ENCODE measurements around the gene CACNA1F.

CACNA1F gene

GRCh38 chrX:49167740-49168108, 65.4 kb downstream of the CACNA1F start:
- H3K27me3 ChIP-seq (replicated peaks; ENCODE audit: control insufficient read depth, insufficient read depth, low read length): no peaks in the 10 kb centered on the region
- H3K4me1 ChIP-seq (ENCODE audit: control insufficient read depth, insufficient read depth, low read length): peaks cover 4% of the 10 kb centered on the region
- H3K4me3 ChIP-seq (ENCODE audit: low read length): peak overlapping the region; percentile 56
- DNase-seq (ENCODE audit: low read depth): no peak
- H3K9ac ChIP-seq (ENCODE audit: low read length): peak overlapping the region; percentile 77
- no peaks in the 10 kb centered on the region for H3K36me3 ChIP-seq (ENCODE audit: control insufficient read depth, insufficient read depth, low read length, severe bottlenecking)
- H3K9me3 ChIP-seq (ENCODE audit: control insufficient read depth, low read length): no peaks in the 10 kb centered on the region

- H3K4me1 ChIP-seq (ENCODE audit: control insufficient read depth, insufficient read depth, low read length): peaks cover 2% of the 10 kb centered on the region
- no peaks in the 10 kb centered on the region for H3K27me3 ChIP-seq (replicated peaks; ENCODE audit: control insufficient read depth, insufficient read depth, low read length)
- no peaks in the 10 kb centered on the region for H3K9me3 ChIP-seq (ENCODE audit: control insufficient read depth, low read length)
- peak overlapping the region; percentile 56 for H3K4me3 ChIP-seq (ENCODE audit: low read length)
- peak overlapping the region; percentile 77 for H3K9ac ChIP-seq (ENCODE audit: low read length)
- peak; percentile 51 for DNase-seq (ENCODE audit: low read depth)
- H3K36me3 ChIP-seq (ENCODE audit: control insufficient read depth, insufficient read depth, low read length, severe bottlenecking): no peaks in the 10 kb centered on the region
Observed at GRCh38 chrX:49166914-49167739, 66.0 kb downstream of the CACNA1F start.

DNA sequence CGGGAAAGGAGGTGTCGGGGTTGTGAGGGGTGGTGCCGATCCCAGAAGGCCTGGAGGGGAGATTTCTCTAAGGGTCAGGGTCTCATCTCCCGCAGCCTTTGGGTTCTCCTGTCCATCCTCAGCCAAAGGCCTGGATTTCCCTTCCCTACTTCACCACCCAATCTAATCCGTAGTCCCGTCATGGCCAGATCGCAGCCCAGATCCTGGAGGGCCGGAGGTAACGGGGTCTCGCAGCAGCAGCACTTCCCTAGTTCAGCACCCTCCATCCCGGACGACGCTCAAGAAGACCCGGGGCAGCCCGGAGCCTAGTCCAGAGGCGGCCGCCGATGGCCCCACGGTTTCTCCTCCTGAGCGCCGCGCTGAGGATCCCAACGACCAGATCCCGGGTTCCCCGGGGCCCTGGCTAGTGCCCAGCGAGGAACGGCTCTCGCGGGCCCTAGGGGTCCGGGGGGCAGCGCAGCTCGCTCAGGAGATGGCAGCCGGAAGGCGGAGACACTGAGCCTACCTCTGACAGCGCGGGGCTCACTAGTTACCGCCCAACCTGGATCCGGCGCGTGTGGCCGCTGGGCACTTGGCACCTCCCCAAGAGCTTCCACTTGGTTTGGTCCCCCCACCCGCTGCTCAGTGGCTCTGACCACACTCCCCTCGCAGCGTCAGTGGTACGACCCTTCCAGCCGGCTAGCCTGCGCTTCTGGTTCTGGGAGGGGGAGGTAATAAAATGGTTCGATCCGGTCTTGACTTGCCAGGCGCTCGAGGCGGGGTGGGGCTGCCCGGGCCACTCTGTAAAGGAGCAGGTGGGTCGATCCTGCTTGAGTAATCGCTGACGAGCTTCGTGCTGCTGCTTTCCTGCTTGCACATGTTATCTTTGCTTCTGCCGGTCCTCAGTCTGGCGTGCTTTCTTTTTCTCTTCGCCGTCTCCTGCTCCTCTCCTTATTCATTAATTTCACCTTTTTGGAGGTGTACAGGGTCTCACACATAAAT, 66.9 kb downstream of the CACNA1F start:
- H3K27me3 ChIP-seq (replicated peaks; ENCODE audit: control insufficient read depth, insufficient read depth, low read length): no peaks in the 10 kb centered on the region
- no peaks in the 10 kb centered on the region for H3K36me3 ChIP-seq (ENCODE audit: control insufficient read depth, insufficient read depth, low read length, severe bottlenecking)
- H3K9me3 ChIP-seq (ENCODE audit: control insufficient read depth, low read length): no peaks in the 10 kb centered on the region
- peaks cover 2% of the 10 kb centered on the region for H3K4me1 ChIP-seq (ENCODE audit: control insufficient read depth, insufficient read depth, low read length)
- peak; percentile 10 for DNase-seq (ENCODE audit: low read depth)
- H3K9ac ChIP-seq (ENCODE audit: low read length): peak overlapping the region; percentile 77
- H3K4me3 ChIP-seq (ENCODE audit: low read length): peak overlapping the region; percentile 56

DNA sequence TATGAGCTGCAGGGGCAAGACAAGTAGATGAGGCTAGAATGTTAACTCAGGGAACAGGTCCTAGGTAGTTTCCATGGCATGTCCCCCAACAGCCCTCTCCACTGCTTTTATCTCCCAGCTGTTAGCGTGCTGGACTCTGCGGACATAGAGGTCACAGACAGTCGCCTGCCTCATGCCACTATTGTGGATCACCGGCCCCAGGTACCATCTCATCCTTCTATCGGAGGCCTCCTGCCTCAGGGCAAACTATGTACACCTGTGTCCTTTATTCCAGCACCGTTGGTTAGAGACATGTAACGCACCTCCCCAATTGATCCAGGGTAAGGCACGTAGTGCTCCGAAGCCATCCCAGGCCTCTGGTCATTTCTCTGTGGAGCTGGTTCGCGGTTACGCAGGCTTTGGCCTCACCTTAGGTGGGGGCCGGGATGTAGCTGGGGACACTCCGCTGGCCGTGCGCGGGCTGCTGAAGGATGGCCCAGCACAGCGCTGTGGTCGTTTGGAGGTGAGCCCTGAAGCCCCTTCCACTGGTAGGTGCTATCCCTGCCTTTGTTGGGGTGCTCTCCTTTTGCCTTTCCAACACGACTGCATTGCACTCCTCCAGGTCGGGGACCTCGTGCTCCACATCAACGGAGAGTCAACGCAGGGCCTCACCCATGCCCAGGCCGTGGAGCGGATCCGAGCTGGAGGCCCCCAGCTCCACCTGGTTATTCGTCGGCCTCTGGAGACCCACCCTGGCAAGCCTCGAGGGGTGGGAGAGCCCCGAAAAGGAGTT, 68.4 kb downstream of the CACNA1F start:
- H3K36me3 ChIP-seq (ENCODE audit: control insufficient read depth, insufficient read depth, low read length, severe bottlenecking): no peaks in the 10 kb centered on the region
- H3K9me3 ChIP-seq (ENCODE audit: control insufficient read depth, low read length): no peaks in the 10 kb centered on the region
- H3K4me1 ChIP-seq (ENCODE audit: control insufficient read depth, insufficient read depth, low read length): peaks cover 2% of the 10 kb centered on the region
- no peak overlapping the region for H3K4me3 ChIP-seq (ENCODE audit: low read length)
- DNase-seq (ENCODE audit: low read depth): no peak
- no peak overlapping the region for H3K9ac ChIP-seq (ENCODE audit: low read length)
- no peaks in the 10 kb centered on the region for H3K27me3 ChIP-seq (replicated peaks; ENCODE audit: control insufficient read depth, insufficient read depth, low read length)

DNA sequence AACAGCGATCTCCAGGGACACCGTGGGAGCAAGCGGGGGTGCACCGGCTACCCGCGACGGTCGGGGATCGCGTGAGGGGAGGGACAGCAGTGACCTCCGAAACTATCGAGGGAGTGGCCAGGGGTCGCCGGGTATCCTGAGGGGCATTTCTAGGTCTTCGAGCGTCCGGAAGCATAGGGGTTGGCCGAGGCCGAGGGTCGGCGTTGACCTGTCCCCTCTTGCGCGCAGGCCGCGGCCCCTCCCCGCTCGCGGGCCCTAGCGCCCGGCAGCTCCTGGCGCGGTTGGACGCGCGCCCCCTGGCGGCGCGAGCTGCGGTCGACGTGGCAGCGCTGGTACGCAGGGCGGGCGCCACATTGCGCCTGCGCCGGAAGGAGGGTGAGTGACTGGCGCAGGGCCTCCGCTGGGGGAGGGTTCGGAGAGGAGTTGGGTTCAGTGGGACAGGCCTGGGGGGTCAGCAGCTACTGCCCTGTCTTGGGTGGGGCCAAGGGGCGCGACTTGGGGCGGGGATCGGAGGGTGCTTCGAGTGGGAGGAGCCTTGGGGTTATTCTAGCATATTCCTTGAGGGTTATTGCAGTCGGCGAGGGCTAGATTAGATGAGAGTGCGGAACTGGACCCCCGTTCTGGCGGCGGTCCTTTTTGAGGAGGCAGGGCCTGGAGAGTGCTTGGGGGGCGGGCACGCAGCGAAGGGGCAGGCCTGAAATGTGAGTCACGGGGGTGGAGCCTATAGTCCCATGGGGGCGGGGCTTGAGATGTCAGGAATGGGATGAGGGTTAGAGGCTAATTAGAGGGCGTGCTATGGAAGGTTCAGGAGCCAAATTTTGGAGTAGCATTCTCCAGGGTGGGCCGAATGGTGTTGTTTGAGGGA, 69.4 kb downstream of the CACNA1F start:
- H3K27me3 ChIP-seq (replicated peaks; ENCODE audit: control insufficient read depth, insufficient read depth, low read length): no peaks in the 10 kb centered on the region
- peak overlapping the region; percentile 71 for H3K4me3 ChIP-seq (ENCODE audit: low read length)
- H3K9ac ChIP-seq (ENCODE audit: low read length): peak overlapping the region; percentile 81
- no peaks in the 10 kb centered on the region for H3K9me3 ChIP-seq (ENCODE audit: control insufficient read depth, low read length)
- peaks cover 2% of the 10 kb centered on the region for H3K4me1 ChIP-seq (ENCODE audit: control insufficient read depth, insufficient read depth, low read length)
- peak; percentile 79 for DNase-seq (ENCODE audit: low read depth)
- H3K36me3 ChIP-seq (ENCODE audit: control insufficient read depth, insufficient read depth, low read length, severe bottlenecking): no peaks in the 10 kb centered on the region

DNA sequence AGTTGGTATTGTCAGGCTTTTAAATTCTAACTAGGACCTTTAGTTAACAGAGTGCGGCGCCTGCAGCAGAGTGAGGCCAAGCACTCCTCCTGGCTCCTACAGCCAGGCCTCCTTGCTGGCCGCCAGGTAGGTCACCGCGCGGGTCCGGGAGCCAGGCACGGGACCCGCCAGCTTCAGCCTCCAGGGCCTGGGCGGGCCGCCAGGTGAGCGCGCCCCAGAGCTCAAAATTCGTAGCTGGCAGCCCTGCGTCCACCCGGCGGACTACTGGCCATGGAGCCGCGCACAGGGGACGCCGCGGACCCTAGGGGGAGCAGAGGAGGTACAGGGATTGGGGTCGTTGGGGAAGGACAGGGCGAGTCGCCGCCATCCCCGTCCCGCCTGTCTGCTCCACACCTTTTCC, 70.5 kb downstream of the CACNA1F start, which contains the start of gene MAGIX:
TSS of gene MAGIX (plus strand) at position 139 of the 400 bp plus-strand sequence. CDS start at position 271, 132 bp downstream.
- Histone ChIP-seq H3K27me3 (replicated peaks; ENCODE audit: control insufficient read depth, insufficient read depth, low read length) (peaks cover 3% of the 10 kb centered on the region), H3K4me1 (ENCODE audit: control insufficient read depth, insufficient read depth, low read length) (peaks cover 2% of the 10 kb centered on the region), H3K9ac (ENCODE audit: low read length) (peak within 1 kb of the TSS; percentile 81), H3K4me3 (ENCODE audit: low read length) (peak within 1 kb of the TSS; percentile 71), H3K9me3 (ENCODE audit: control insufficient read depth, low read length) (no peaks in the 10 kb centered on the region), H3K36me3 (ENCODE audit: control insufficient read depth, insufficient read depth, low read length, severe bottlenecking) (no peaks in the 10 kb centered on the region)
- no peak for DNase-seq (ENCODE audit: low read depth)

- Histone ChIP-seq H3K4me1 (ENCODE audit: control insufficient read depth, insufficient read depth, low read length) (peaks cover under 1% of the 10 kb centered on the region), H3K9me3 (ENCODE audit: control insufficient read depth, low read length) (no peaks in the 10 kb centered on the region), H3K27me3 (replicated peaks; ENCODE audit: control insufficient read depth, insufficient read depth, low read length) (peaks cover 3% of the 10 kb centered on the region), H3K4me3 (ENCODE audit: low read length) (no peak overlapping the region), H3K36me3 (ENCODE audit: control insufficient read depth, insufficient read depth, low read length, severe bottlenecking) (no peaks in the 10 kb centered on the region), H3K9ac (ENCODE audit: low read length) (no peak overlapping the region)
- DNase-seq (ENCODE audit: low read depth): no peak
Observed at GRCh38 chrX:49161632-49162031, 71.5 kb downstream of the CACNA1F start.

DNA sequence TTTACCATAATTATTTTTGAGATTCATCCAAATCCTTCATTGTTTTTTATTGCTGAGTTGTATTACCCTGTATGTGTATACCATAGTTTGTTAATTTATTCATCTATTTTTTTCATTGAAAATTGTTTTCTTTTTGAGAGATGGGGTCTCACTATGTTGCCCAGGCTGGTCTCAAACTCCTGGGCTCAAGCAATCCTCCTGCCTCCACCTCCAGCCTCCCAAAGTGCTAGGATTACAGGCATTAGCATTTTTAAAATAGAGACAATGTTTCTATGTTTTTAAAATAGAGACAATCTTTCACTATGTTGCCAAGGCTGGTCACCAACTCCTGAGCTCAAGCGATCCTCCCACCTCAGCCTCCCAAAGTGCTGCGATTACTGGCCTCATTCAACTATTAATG, 72.2 kb downstream of the CACNA1F start:
- Histone ChIP-seq H3K4me1 (ENCODE audit: control insufficient read depth, insufficient read depth, low read length) (no peaks in the 10 kb centered on the region), H3K4me3 (ENCODE audit: low read length) (no peak overlapping the region), H3K27me3 (replicated peaks; ENCODE audit: control insufficient read depth, insufficient read depth, low read length) (peaks cover 3% of the 10 kb centered on the region), H3K9ac (ENCODE audit: low read length) (no peak overlapping the region), H3K9me3 (ENCODE audit: control insufficient read depth, low read length) (no peaks in the 10 kb centered on the region), H3K36me3 (ENCODE audit: control insufficient read depth, insufficient read depth, low read length, severe bottlenecking) (no peaks in the 10 kb centered on the region)
- no peak for DNase-seq (ENCODE audit: low read depth)

- Histone ChIP-seq H3K9ac (ENCODE audit: low read length) (no peak overlapping the region), H3K27me3 (replicated peaks; ENCODE audit: control insufficient read depth, insufficient read depth, low read length) (peaks cover 3% of the 10 kb centered on the region), H3K9me3 (ENCODE audit: control insufficient read depth, low read length) (no peaks in the 10 kb centered on the region), H3K4me1 (ENCODE audit: control insufficient read depth, insufficient read depth, low read length) (no peaks in the 10 kb centered on the region), H3K4me3 (ENCODE audit: low read length) (no peak overlapping the region), H3K36me3 (ENCODE audit: control insufficient read depth, insufficient read depth, low read length, severe bottlenecking) (no peaks in the 10 kb centered on the region)
- DNase-seq (ENCODE audit: low read depth): no peak
Observed at GRCh38 chrX:49157194-49157593, 75.9 kb downstream of the CACNA1F start.

All from adipocyte (in vitro differentiated cells).